RWPE2 (cell line): ENCODE results near the gene EPHA2.

Experiments
- ATAC-seq: fragments of 200-7000 bp; cut with Tn5 transposase; 3 replicates; pipeline ENCODE4 v1.9.1; 2021; ENCODE audit warnings: low read depth
- DNase-seq: peaks from one replicate; pipeline ENCODE4 v3.0.0-alpha.2; 2020; ENCODE audit warnings: low spot score
- H3K27ac ChIP-seq: fragments of 450-650 bp; 2 replicates; pipeline ENCODE4 v1.5.1; 2017; ENCODE audit warnings: mild to moderate bottlenecking; ENCODE audit not compliant: poor library complexity, severe bottlenecking
- H3K27me3 ChIP-seq: fragments of 250-450 bp; sonication (Bioruptor Pico); 2 replicates; pipeline ENCODE4 v1.5.1; 2021; ENCODE audit warnings: mild to moderate bottlenecking, moderate library complexity; ENCODE audit not compliant: insufficient read depth, poor library complexity, severe bottlenecking
- H3K36me3 ChIP-seq: fragments of 250-450 bp; sonication (Bioruptor Pico); 2 replicates; pipeline ENCODE4 v1.5.1; 2020; ENCODE audit warnings: low read depth, mild to moderate bottlenecking, moderate library complexity
- H3K4me1 ChIP-seq: fragments of 250-450 bp; sonication (Bioruptor Pico); 2 replicates; pipeline ENCODE4 v1.5.1; 2021; ENCODE audit warnings: mild to moderate bottlenecking, moderate library complexity; ENCODE audit not compliant: insufficient read depth, poor library complexity, severe bottlenecking
- H3K4me3 ChIP-seq: fragments of 250-450 bp; sonication (Bioruptor Pico); 2 replicates; pipeline ENCODE4 v1.5.1; 2021; ENCODE audit warnings: mild to moderate bottlenecking, moderate library complexity; ENCODE audit not compliant: severe bottlenecking
- H3K9me3 ChIP-seq: fragments of 250-450 bp; sonication (Bioruptor Pico); 2 replicates; pipeline ENCODE4 v1.5.1; 2021; ENCODE audit warnings: mild to moderate bottlenecking, moderate library complexity; ENCODE audit not compliant: severe bottlenecking
- CTCF ChIP-seq: fragments of 450-650 bp; IDR thresholded peaks from one replicate; pipeline ENCODE4 v1.5.1; 2017; ENCODE audit warnings: mild to moderate bottlenecking, moderate library complexity; ENCODE audit not compliant: poor library complexity, severe bottlenecking

EPHA2 gene

GRCh38 chr1:16117369-16117768 is 38.5 kb downstream of the EPHA2 start:
- peaks cover 1% of the 10 kb centered on the region for H3K4me1 ChIP-seq
- no peak overlapping the region for H3K27ac ChIP-seq
- H3K9me3 ChIP-seq, result no peaks in the 10 kb centered on the region
- no peak overlapping the region for H3K4me3 ChIP-seq
- DNase-seq (no peak), ATAC-seq (no peak)
- no peaks in the 10 kb centered on the region for H3K27me3 ChIP-seq
- no peaks in the 10 kb centered on the region for H3K36me3 ChIP-seq
- TF ChIP-seq CTCF, result no peak

- Histone ChIP-seq H3K4me3 (no peak overlapping the region), H3K27me3 (no peaks in the 10 kb centered on the region), H3K4me1 (no peaks in the 10 kb centered on the region), H3K36me3 (no peaks in the 10 kb centered on the region), H3K27ac (no peak overlapping the region), H3K9me3 (no peaks in the 10 kb centered on the region)
- DNase-seq, result peak; percentile 36
- ATAC-seq, result no peak
- no peak for TF ChIP-seq CTCF
These were observed 39.2 kb downstream of the EPHA2 start for GRCh38 chr1:16116625-16117024.

GRCh38 chr1:16116002-16116401 is 39.9 kb downstream of the EPHA2 start:
- no peak overlapping the region for H3K27ac ChIP-seq
- no peak for TF ChIP-seq CTCF
- no peaks in the 10 kb centered on the region for H3K27me3 ChIP-seq
- H3K9me3 ChIP-seq, result no peaks in the 10 kb centered on the region
- no peaks in the 10 kb centered on the region for H3K36me3 ChIP-seq
- no peak overlapping the region for H3K4me3 ChIP-seq
- ATAC-seq (no peak), DNase-seq (peak; percentile 46)
- H3K4me1 ChIP-seq, result no peaks in the 10 kb centered on the region

- DNase-seq (no peak), ATAC-seq (no peak)
- no peak for TF ChIP-seq CTCF
- no peak overlapping the region for H3K27ac ChIP-seq
- no peaks in the 10 kb centered on the region for H3K27me3 ChIP-seq
- H3K36me3 ChIP-seq, result no peaks in the 10 kb centered on the region
- H3K4me1 ChIP-seq, result no peaks in the 10 kb centered on the region
- H3K9me3 ChIP-seq, result no peaks in the 10 kb centered on the region
- H3K4me3 ChIP-seq, result no peak overlapping the region
These were observed 40.3 kb downstream of the EPHA2 start for GRCh38 chr1:16115468-16115983.

- ATAC-seq (no peak), DNase-seq (peak; percentile 63)
- no peak overlapping the region for H3K27ac ChIP-seq
- no peak for TF ChIP-seq CTCF
- H3K9me3 ChIP-seq, result no peaks in the 10 kb centered on the region
- H3K36me3 ChIP-seq, result no peaks in the 10 kb centered on the region
- H3K4me3 ChIP-seq, result no peak overlapping the region
- no peaks in the 10 kb centered on the region for H3K27me3 ChIP-seq
- no peaks in the 10 kb centered on the region for H3K4me1 ChIP-seq
These were observed 41.1 kb downstream of the EPHA2 start for GRCh38 chr1:16114527-16115467.
